Suprapubic skin (tissue), 4 donors: ENCODE data around the gene SLC9A8. TPM values are rescaled to one million over a fixed set of nuclear protein-coding genes. Genes with fewer than 3 reads are reported as not detected.

Experiments
- DNase-seq, 2 donors: peaks; one replicate each; pipeline ENCODE4 v3.0.0-alpha.2; 2019; ENCODE audit warnings: low spot score in 2 of 2
- H3K27ac ChIP-seq: fragments of 200-600 bp; sonication (generic); one replicate; pipeline ENCODE4 v1.5.1; 2019
- H3K27me3 ChIP-seq: fragments of 200-600 bp; sonication (generic); one replicate; pipeline ENCODE4 v1.5.1; 2019
- H3K36me3 ChIP-seq: fragments of 200-600 bp; sonication (generic); one replicate; pipeline ENCODE4 v1.5.1; 2019
- H3K4me1 ChIP-seq: fragments of 200-600 bp; sonication (generic); one replicate; pipeline ENCODE4 v1.5.1; 2019
- H3K4me3 ChIP-seq: fragments of 200-600 bp; sonication (generic); one replicate; pipeline ENCODE4 v1.5.1; 2019; ENCODE audit warnings: mild to moderate bottlenecking
- H3K9me3 ChIP-seq: fragments of 200-600 bp; sonication (generic); one replicate; pipeline ENCODE4 v1.5.1; 2019
- EP300 ChIP-seq: sonication (generic); formaldehyde crosslinking; IDR thresholded peaks from one replicate; pipeline ENCODE4 v1.6.1; 2017; ENCODE audit warnings: antibody characterized with exemption
- POLR2A ChIP-seq, 2 donors: fragments of 450-650 bp; IDR thresholded peaks; one replicate each; pipeline ENCODE4 v1.6.1; 2017; ENCODE audit warnings: antibody characterized with exemption in 2 of 2, mild to moderate bottlenecking in 2 of 2, moderate library complexity in 2 of 2
- POLR2AphosphoS5 ChIP-seq, 3 donors: sonication (generic); formaldehyde crosslinking; IDR thresholded peaks; one replicate each; pipeline ENCODE4 v1.6.1; 2017; ENCODE audit warnings: antibody characterized with exemption in 3 of 3
- WGBS: methylation state at CpG from one replicate; pipeline ENCODE4 v1.1.5; 2018; 5-methylcytosine and 5-hydroxymethylcytosine counted together
- total RNA-seq, 4 donors: library from RNA; depleted of rRNA; stranded (reverse); fragments of >200 nt; gene quantifications; one replicate each; pipeline ENCODE4 v1.1.0, GENCODE V29; 2016
- TF ChIP-seq, protein P1 (sequence below), 2 donors: fragments of 200-600 bp in 1 of 2; fragments of 450-650 bp in 1 of 2; sonication (generic) in 1 of 2; IDR thresholded peaks; one replicate each; pipeline ENCODE4 v1.5.1; 2016 to 2019; ENCODE audit warnings: antibody characterized with exemption in 2 of 2, mild to moderate bottlenecking in 1 of 2, moderate library complexity in 1 of 2

Gene SLC9A8
- total RNA-seq, 4 donors from 2014 or later = 5.7 to 15.6 (median 9.2) TPM

- TF ChIP-seq POLR2AphosphoS5 (IDR thresholded peaks at IDR 0.05) (no peak), POLR2A (IDR thresholded peaks at IDR 0.05) (no peak), EP300 (no peak)
- TF ChIP-seq, protein P1, sequence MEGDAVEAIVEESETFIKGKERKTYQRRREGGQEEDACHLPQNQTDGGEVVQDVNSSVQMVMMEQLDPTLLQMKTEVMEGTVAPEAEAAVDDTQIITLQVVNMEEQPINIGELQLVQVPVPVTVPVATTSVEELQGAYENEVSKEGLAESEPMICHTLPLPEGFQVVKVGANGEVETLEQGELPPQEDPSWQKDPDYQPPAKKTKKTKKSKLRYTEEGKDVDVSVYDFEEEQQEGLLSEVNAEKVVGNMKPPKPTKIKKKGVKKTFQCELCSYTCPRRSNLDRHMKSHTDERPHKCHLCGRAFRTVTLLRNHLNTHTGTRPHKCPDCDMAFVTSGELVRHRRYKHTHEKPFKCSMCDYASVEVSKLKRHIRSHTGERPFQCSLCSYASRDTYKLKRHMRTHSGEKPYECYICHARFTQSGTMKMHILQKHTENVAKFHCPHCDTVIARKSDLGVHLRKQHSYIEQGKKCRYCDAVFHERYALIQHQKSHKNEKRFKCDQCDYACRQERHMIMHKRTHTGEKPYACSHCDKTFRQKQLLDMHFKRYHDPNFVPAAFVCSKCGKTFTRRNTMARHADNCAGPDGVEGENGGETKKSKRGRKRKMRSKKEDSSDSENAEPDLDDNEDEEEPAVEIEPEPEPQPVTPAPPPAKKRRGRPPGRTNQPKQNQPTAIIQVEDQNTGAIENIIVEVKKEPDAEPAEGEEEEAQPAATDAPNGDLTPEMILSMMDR (IDR thresholded peaks at IDR 0.05) = no peak
- no peaks in the 10 kb centered on the region for H3K4me1 ChIP-seq
- H3K27me3 ChIP-seq = no peaks in the 10 kb centered on the region
- DNase-seq = no peak
- H3K27ac ChIP-seq = no peak overlapping the region
- H3K4me3 ChIP-seq = no peak overlapping the region
- no peaks in the 10 kb centered on the region for H3K9me3 ChIP-seq
- WGBS = 75% methylated on average over 8 of the region's 8 CpGs
- peaks cover 59% of the 10 kb centered on the region for H3K36me3 ChIP-seq
Measured at GRCh38 chr20:49866051-49866450, 53.4 kb downstream of the SLC9A8 start.

DNA sequence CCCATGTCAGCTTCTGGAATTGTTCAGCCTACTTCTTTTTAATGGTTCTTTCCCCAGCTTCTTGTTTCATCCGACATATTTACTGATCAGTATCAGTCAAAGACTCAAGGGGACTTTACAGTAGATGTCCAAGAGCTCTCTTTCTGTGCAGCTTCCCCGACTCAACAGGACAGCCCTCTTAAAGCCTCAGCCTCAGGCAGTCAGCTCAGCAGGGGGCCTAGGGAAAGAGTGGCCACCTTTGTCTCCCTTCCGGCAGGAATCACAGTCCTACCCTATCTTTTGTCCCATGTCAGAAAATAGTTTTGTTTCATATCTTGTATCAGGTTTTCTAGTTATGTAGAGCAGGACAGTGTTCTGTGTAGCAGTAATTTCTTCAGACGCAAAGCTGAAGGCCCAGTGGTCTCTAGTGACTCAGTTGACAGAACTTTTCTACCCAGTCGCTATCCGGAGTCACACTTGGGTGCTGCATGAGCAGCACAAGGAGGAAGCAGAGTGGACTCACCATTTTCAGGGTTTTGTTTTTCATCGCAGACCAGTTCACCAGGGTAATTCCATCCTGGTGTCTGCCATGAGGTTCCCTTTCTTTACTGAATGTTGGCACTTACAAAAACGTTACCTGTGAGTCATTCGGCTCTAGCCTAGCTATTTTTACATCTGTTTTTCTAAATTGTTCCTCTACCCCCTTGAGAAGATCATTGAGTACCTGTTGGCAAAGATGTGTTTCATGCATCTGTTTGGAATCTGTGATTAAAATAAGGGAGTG, 55.0 kb downstream of the SLC9A8 start:
- WGBS = 68% methylated on average over 9 of the region's 9 CpGs
- H3K4me1 ChIP-seq = no peaks in the 10 kb centered on the region
- no peaks in the 10 kb centered on the region for H3K9me3 ChIP-seq
- no peaks in the 10 kb centered on the region for H3K27me3 ChIP-seq
- no peak overlapping the region for H3K4me3 ChIP-seq
- no peak overlapping the region for H3K27ac ChIP-seq
- TF ChIP-seq EP300 (no peak), POLR2AphosphoS5 (IDR thresholded peaks at IDR 0.05) (no peak), POLR2A (IDR thresholded peaks at IDR 0.05) (no peak)
- TF ChIP-seq, protein P1 (IDR thresholded peaks at IDR 0.05) = no peak
- DNase-seq = no peak
- peaks cover 66% of the 10 kb centered on the region for H3K36me3 ChIP-seq

GRCh38 chr20:49868538-49868937, 55.9 kb downstream of the SLC9A8 start:
- Histone ChIP-seq H3K27ac (no peak overlapping the region), H3K9me3 (no peaks in the 10 kb centered on the region), H3K4me3 (no peak overlapping the region), H3K4me1 (no peaks in the 10 kb centered on the region), H3K36me3 (peaks cover 61% of the 10 kb centered on the region), H3K27me3 (no peaks in the 10 kb centered on the region)
- no peak for DNase-seq
- WGBS = 83% methylated on average over 3 of the region's 3 CpGs
- TF ChIP-seq POLR2A (IDR thresholded peaks at IDR 0.05) (no peak), EP300 (no peak), POLR2AphosphoS5 (IDR thresholded peaks at IDR 0.05) (no peak)
- TF ChIP-seq, protein P1 (IDR thresholded peaks at IDR 0.05) = no peak

- DNase-seq = no peak
- Histone ChIP-seq H3K9me3 (no peaks in the 10 kb centered on the region), H3K36me3 (peaks cover 58% of the 10 kb centered on the region), H3K4me1 (no peaks in the 10 kb centered on the region), H3K4me3 (no peak overlapping the region), H3K27ac (no peak overlapping the region), H3K27me3 (no peaks in the 10 kb centered on the region)
- 83% methylated on average over 5 of the region's 5 CpGs for WGBS
- no peak for TF ChIP-seq POLR2AphosphoS5 (IDR thresholded peaks at IDR 0.05)
Measured at GRCh38 chr20:49868964-49869363, 56.3 kb downstream of the SLC9A8 start.

DNA sequence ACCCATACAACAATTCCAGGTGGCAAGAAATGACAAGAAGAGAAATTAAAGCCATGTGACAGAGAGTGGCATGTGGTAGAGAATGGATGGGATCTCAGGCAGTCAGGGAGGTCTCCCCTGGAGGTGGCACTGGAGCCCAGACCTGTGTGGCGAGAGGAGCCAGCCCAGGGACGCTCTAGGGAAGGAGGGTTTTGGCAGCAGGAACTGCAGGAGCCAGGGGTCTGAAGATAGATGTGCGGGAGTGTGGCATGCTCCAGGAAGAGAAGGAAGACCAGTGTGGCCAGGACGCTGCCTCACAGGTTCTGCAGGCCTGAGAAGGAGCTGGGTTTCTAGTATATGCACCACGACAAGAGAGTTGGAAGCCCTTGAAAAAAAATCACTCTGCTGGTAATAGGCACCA, 57.6 kb downstream of the SLC9A8 start:
- no peak for TF ChIP-seq POLR2A (IDR thresholded peaks at IDR 0.05)
- no peak for TF ChIP-seq POLR2AphosphoS5 (IDR thresholded peaks at IDR 0.05)
- TF ChIP-seq, protein P1 (IDR thresholded peaks at IDR 0.05) = no peak
- no peak for TF ChIP-seq EP300
- Histone ChIP-seq H3K9me3 (no peaks in the 10 kb centered on the region), H3K27ac (no peak overlapping the region), H3K36me3 (peaks cover 54% of the 10 kb centered on the region), H3K4me3 (no peak overlapping the region), H3K27me3 (no peaks in the 10 kb centered on the region), H3K4me1 (no peaks in the 10 kb centered on the region)
- WGBS = 92% methylated on average over 5 of the region's 5 CpGs
- DNase-seq = no peak
